GM23338 (cell line): Measurements from ENCODE around the gene GNAI3. TPM values are rescaled to one million over a fixed set of nuclear protein-coding genes. Genes with fewer than 3 reads are reported as not detected.

Experiments used
- ATAC-seq: fragments of 200-7000 bp; cut with Tn5 transposase; 3 replicates; pipeline ENCODE4 v1.9.1; 2020
- DNase-seq: peaks from one replicate; pipeline ENCODE4 v3.0.0-alpha.2; 2015; ENCODE audit warnings: low spot score
- H2AFZ ChIP-seq: fragments of 200-600 bp; sonication (generic); 2 replicates; pipeline ENCODE4 v1.8.0; 2016; ENCODE audit warnings: antibody characterized with exemption, mild to moderate bottlenecking, moderate library complexity
- H3F3A ChIP-seq: fragments of 200-600 bp; sonication (generic); replicated peaks from 2 replicates; pipeline ENCODE4 v1.8.0; 2017; ENCODE audit warnings: antibody characterized with exemption, mixed run types, low read depth
- H3K27ac ChIP-seq: fragments of 200-600 bp; sonication (generic); 2 replicates; pipeline ENCODE4 v1.6.1; 2016; ENCODE audit warnings: low read depth
- H3K27me3 ChIP-seq: fragments of 200-600 bp; sonication (generic); 2 replicates; pipeline ENCODE4 v1.8.0; 2016; ENCODE audit warnings: mild to moderate bottlenecking, mixed run types, moderate library complexity; ENCODE audit not compliant: insufficient read depth
- H3K36me3 ChIP-seq: fragments of 200-600 bp; sonication (generic); 2 replicates; pipeline ENCODE4 v1.8.0; 2016; ENCODE audit warnings: mild to moderate bottlenecking; ENCODE audit not compliant: insufficient read depth
- H3K4me1 ChIP-seq: fragments of 200-600 bp; sonication (generic); 2 replicates; pipeline ENCODE4 v1.8.0; 2016; ENCODE audit warnings: mild to moderate bottlenecking, moderate library complexity; ENCODE audit not compliant: insufficient read depth
- H3K4me2 ChIP-seq: fragments of 200-600 bp; sonication (generic); 2 replicates; pipeline ENCODE4 v1.7.1; 2017; ENCODE audit warnings: mixed run types
- H3K4me3 ChIP-seq: fragments of 200-600 bp; sonication (generic); 2 replicates; pipeline ENCODE4 v1.6.1; 2016; ENCODE audit warnings: mixed run types
- H3K79me2 ChIP-seq: fragments of 200-600 bp; sonication (generic); replicated peaks from 2 replicates; pipeline ENCODE4 v1.8.0; 2017; ENCODE audit warnings: mild to moderate bottlenecking; ENCODE audit not compliant: insufficient read depth
- H3K9me2 ChIP-seq: fragments of 200-600 bp; sonication (generic); 2 replicates; pipeline ENCODE4 v1.8.0; 2017; ENCODE audit not compliant: insufficient read depth
- H4K20me1 ChIP-seq: fragments of 200-600 bp; sonication (generic); replicated peaks from 2 replicates; pipeline ENCODE4 v1.8.0; 2017; ENCODE audit warnings: mild to moderate bottlenecking; ENCODE audit not compliant: insufficient read depth
- H3K27ac Mint-ChIP-seq: 2 replicates; pipeline ENCODE4 v1.8.0; 2020; ENCODE audit warnings: inconsistent platforms, mild to moderate bottlenecking, moderate library complexity, mixed read lengths
- H3K27me3 Mint-ChIP-seq: 3 replicates; pipeline ENCODE4 v1.8.0; 2022; ENCODE audit warnings: low read depth, mild to moderate bottlenecking, moderate library complexity, mixed read lengths, inconsistent platforms; ENCODE audit not compliant: insufficient read depth, poor library complexity
- H3K36me3 Mint-ChIP-seq: 3 replicates; pipeline ENCODE4 v1.8.0; 2021; ENCODE audit warnings: low read depth, mild to moderate bottlenecking, inconsistent platforms, moderate library complexity, mixed read lengths
- H3K4me1 Mint-ChIP-seq: 3 replicates; pipeline ENCODE4 v1.8.0; 2020; ENCODE audit warnings: mild to moderate bottlenecking, inconsistent platforms, mixed read lengths
- H3K4me3 Mint-ChIP-seq: 3 replicates; pipeline ENCODE4 v1.8.0; 2021; ENCODE audit warnings: moderate library complexity, mild to moderate bottlenecking, inconsistent platforms, mixed read lengths
- H3K9me3 Mint-ChIP-seq: 3 replicates; pipeline ENCODE4 v1.8.0; 2020; ENCODE audit warnings: moderate library complexity, mild to moderate bottlenecking, inconsistent platforms, mixed read lengths
- CREB1 ChIP-seq: fragments of 250-450 bp; sonication (Bioruptor Pico); IDR thresholded peaks from 2 replicates; pipeline ENCODE4 v1.5.0; 2020; ENCODE audit warnings: low read depth, mild to moderate bottlenecking, moderate library complexity
- POLR2AphosphoS5 ChIP-seq: IDR thresholded peaks from 2 replicates; pipeline ENCODE4 v1.6.1; 2016; ENCODE audit warnings: antibody characterized with exemption, low read depth
- ZNF462 ChIP-seq: fragments of 250-450 bp; sonication (Bioruptor Pico); IDR thresholded peaks from 2 replicates; pipeline ENCODE4 v1.5.0; 2020; ENCODE audit warnings: mild to moderate bottlenecking, moderate library complexity
- polyA plus RNA-seq: library from polyadenylated mRNA; unstranded; fragments of >200 nt; fragmentation: Nextera tagmentation; extraction: Ambion mirVana; gene quantifications from 2 replicates; pipeline ENCODE4 v1.2.1, GENCODE V29; 2016
- total RNA-seq: library from RNA; depleted of rRNA; stranded (reverse); fragments of >200 nt; shearing (Covaris generic); gene quantifications from 2 replicates; pipeline ENCODE4 v1.2.3, GENCODE V29; 2014

The GNAI3 gene
- total and polyA plus RNA-seq, 2 experiments from 2014 or later = 4.5 to 10.2 TPM

- TF ChIP-seq CREB1 = no peak
Observed at GRCh38 chr1:109618661-109619575, 70.5 kb downstream of the GNAI3 start (continued).

GRCh38 chr1:109619576-109620400 lies 71.4 kb downstream of the GNAI3 start, which contains the start of the genes AMPD2 and GNAT2:
Gene AMPD2, plus strand, starts transcription at chr1:109619837. Its CDS starts 1,339 bp downstream, at chr1:109621176.
Gene GNAT2, minus strand, starts transcription at chr1:109619616. Its CDS starts 6,746 bp downstream, at chr1:109612870.
- ATAC-seq = peak; percentile 68
- peaks cover 37% of the 10 kb centered on the region for H3K79me2 ChIP-seq
- peak; percentile 75 for TF ChIP-seq POLR2AphosphoS5
- no peak for TF ChIP-seq ZNF462 (CRISPR knock-in tag)
- Mint-ChIP-seq H3K9me3 (no peaks in the 10 kb centered on the region), H3K4me1 (peaks cover 44% of the 10 kb centered on the region), H3K36me3 (no peaks in the 10 kb centered on the region; the same call in 2 of the 3 replicates), H3K27ac (peak within 1 kb of the TSS; percentile 95), H3K27me3 (peaks cover 11% of the 10 kb centered on the region), H3K4me3 (peak within 1 kb of the TSS; percentile 95)
- H3K4me2 ChIP-seq = peak within 1 kb of the TSS; percentile 99
- no peaks in the 10 kb centered on the region for H3K27me3 ChIP-seq
- H3F3A ChIP-seq = no peaks in the 10 kb centered on the region
- peaks cover 17% of the 10 kb centered on the region for H3K4me1 ChIP-seq
- H4K20me1 ChIP-seq = peaks cover 4% of the 10 kb centered on the region; the same call in 1 of the 2 replicates
- H3K36me3 ChIP-seq = no peaks in the 10 kb centered on the region
- H3K27ac ChIP-seq = peak within 1 kb of the TSS; percentile 59; the same call in 1 of the 2 replicates
- H2AFZ ChIP-seq = peak within 1 kb of the TSS; percentile 95
- no peaks in the 10 kb centered on the region for H3K9me2 ChIP-seq
- peak; percentile 88 for DNase-seq
- H3K4me3 ChIP-seq = peak within 1 kb of the TSS; percentile 97
